ACC112 (cell line): ENCODE measurements around the gene YWHAG.
"Not testable (repeated sequence)": the region's sequence is repeated elsewhere in the genome, so short reads cannot be mapped to it uniquely, and the experiment has no call there.

Experiments used
- H2AFZ ChIP-seq: fragments of 200-600 bp; sonication (generic); one replicate; pipeline ENCODE4 v1.6.0; 2017; ENCODE audit warnings: antibody characterized with exemption, low read length; ENCODE audit not compliant: unreplicated experiment
- H3K27ac ChIP-seq: fragments of 200-600 bp; sonication (generic); 2 replicates; pipeline ENCODE4 v1.5.1; 2014; ENCODE audit warnings: low read depth, mild to moderate bottlenecking, antibody characterized with exemption, low read length, moderate library complexity
- H3K27me3 ChIP-seq: fragments of 200-600 bp; sonication (generic); 2 replicates; pipeline ENCODE4 v1.6.1; 2014; ENCODE audit warnings: mild to moderate bottlenecking, antibody characterized with exemption, low read length, moderate library complexity, mixed read lengths; ENCODE audit not compliant: insufficient read depth
- H3K36me3 ChIP-seq: fragments of 200-600 bp; sonication (generic); 2 replicates; pipeline ENCODE4 v1.6.1; 2016; ENCODE audit warnings: mild to moderate bottlenecking, antibody characterized with exemption, low read length, moderate library complexity, mixed read lengths; ENCODE audit not compliant: insufficient read depth
- H3K4me1 ChIP-seq: fragments of 200-600 bp; sonication (generic); one replicate; pipeline ENCODE4 v1.6.1; 2016; ENCODE audit warnings: low read length, mixed read lengths; ENCODE audit not compliant: insufficient read depth, unreplicated experiment, control insufficient read depth
- H3K4me3 ChIP-seq: fragments of 200-600 bp; sonication (generic); 2 replicates; pipeline ENCODE4 v1.5.1; 2014; ENCODE audit warnings: mild to moderate bottlenecking, low read depth, low read length
- H3K79me2 ChIP-seq: fragments of 200-600 bp; sonication (generic); one replicate; pipeline ENCODE4 v1.6.0; 2016; ENCODE audit warnings: low read length; ENCODE audit not compliant: control insufficient read depth, unreplicated experiment, insufficient read depth

YWHAG gene

DNA sequence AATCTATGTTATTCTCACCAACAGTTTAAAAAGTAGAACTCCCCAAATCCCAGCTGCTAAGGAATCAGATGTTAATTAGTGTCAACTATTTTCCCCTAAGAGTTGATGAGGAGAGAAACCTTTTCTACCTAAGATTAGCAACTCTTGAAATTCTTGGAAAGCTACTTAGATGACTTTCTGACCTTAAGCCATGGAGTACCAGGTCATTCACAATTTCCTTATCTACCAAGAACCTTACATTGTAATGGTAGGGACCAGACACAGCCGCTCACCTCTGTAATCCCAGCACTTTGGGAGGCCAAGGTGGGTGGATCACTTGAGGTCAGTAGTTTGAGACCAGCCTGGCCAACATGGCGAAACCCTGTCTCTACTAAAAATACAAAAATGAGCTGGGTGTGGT lies 23.4 kb downstream of the YWHAG start:
- Histone ChIP-seq H3K36me3 (peaks cover 21% of the 10 kb centered on the region), H3K79me2 (peaks cover 96% of the 10 kb centered on the region), H3K4me1 (peaks cover 23% of the 10 kb centered on the region)
- not testable (repeated sequence) for H3K4me3 ChIP-seq, H2AFZ ChIP-seq, H3K27ac ChIP-seq, H3K27me3 ChIP-seq

DNA sequence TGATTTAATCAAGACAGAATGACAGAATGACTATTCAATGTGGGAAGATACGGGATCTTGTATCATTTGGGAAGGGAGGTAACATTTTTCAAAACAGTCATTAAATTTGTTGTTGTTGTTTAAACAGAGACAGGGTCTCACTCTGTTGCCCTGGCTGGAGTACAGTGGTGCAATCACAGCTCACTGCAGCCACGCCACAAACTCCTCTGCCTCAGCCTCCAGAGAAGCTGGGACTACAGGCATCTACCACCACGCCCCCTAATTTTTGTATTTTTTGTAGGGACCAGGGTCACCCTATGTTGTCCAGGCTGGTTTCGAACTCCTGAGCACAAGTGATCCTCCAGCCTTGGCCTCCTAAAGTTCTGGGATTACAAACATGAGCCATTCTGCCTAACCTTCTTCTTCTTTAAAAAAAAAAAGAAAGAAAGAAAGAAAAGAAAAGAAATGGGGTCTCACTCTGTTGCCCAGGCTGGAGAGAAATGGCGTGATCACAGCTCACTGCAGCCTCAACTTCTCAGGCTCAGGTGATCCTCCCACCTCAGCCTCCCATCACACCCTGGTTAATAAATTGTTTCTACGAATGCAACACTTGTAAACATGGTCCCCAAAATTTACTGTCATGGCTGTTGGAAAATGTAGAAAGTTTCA lies 24.3 kb downstream of the YWHAG start:
- H3K79me2 ChIP-seq: peaks cover 96% of the 10 kb centered on the region
- H3K36me3 ChIP-seq: peaks cover 15% of the 10 kb centered on the region
- no peaks in the 10 kb centered on the region for H3K27me3 ChIP-seq
- H2AFZ ChIP-seq: no peak overlapping the region
- no peak overlapping the region for H3K4me3 ChIP-seq
- peaks cover 19% of the 10 kb centered on the region for H3K4me1 ChIP-seq
- no peak overlapping the region for H3K27ac ChIP-seq

DNA sequence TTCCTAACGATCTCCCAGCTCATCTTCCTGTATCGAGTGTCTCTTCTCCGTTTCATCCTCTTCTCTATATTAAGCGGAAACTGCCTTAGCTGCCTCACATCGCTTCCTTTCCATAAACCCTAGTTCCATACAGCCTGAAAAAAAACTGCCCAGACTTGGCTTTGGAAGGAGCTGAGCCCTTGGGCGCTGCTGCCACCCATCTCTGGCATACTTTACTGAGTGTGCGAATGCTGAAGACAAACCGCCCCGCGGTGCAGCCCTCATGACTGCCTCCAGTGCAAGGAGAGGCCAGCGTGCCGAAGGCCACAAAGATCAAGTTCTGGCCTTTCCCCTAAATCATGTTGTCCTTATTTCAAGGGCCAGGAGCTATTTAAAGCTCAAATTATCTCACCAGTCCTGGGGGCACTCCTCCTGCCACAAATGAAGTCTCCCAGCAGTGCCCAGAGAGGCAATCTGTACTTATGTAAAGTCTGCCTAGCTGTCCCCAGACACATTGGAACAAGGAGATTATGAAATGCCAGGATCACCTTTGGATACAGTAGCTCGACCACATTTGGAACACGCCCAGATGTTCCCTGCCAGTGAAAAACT lies 25.2 kb downstream of the YWHAG start:
- Histone ChIP-seq H3K27ac (no peak overlapping the region; the same call in 1 of the 2 replicates), H3K36me3 (peaks cover 15% of the 10 kb centered on the region), H3K4me1 (peaks cover 15% of the 10 kb centered on the region)

DNA sequence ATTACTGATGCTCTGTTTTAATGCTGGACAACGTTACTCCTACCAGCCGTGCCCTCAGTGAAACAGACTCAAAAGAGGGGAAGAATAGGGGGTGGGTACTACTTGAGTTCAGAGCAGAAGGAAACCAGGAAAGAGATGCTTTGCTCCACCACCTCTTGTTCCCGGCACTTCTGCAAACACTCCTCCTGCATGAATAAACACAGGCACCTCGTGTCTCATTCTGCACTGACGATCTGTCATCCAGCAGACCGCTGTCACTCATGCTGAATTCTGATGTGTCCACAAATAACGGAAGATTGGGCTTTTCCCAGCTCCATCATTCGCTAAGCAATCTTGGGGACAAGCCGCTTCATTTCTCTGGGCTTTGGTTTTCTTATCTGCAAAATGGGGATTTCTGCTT lies 26.7 kb downstream of the YWHAG start:
- Histone ChIP-seq H3K79me2 (peaks cover 96% of the 10 kb centered on the region), H3K36me3 (peaks cover 22% of the 10 kb centered on the region), H3K4me1 (peaks cover 19% of the 10 kb centered on the region), H2AFZ (no peak overlapping the region), H3K4me3 (no peak overlapping the region), H3K27me3 (no peaks in the 10 kb centered on the region), H3K27ac (no peak overlapping the region)

More for the DNA sequence above, 25.2 kb downstream of the YWHAG start:
- Histone ChIP-seq H3K79me2 (peaks cover 97% of the 10 kb centered on the region), H2AFZ (no peak overlapping the region), H3K27me3 (no peaks in the 10 kb centered on the region), H3K4me3 (no peak overlapping the region)

DNA sequence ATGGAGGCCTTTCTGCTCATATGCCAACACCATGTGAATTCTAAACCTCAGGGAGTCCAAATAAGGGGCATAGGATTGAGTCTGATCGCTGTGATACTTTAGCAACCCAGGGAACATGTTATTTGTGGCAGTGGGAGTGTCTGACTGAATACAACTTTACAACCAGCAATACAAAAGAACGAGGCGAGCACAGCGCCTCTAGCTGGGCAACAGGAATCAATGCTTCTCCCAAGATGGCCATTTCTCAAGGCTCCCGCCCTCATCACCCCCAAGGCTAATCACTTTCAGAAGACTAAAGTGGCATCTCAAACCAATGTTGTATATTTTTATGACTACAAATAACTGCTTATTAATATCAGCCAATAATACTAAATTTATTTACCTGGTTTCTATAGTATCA lies 28.1 kb downstream of the YWHAG start:
- peaks cover 94% of the 10 kb centered on the region for H3K79me2 ChIP-seq
- H3K36me3 ChIP-seq: peaks cover 21% of the 10 kb centered on the region
- H3K27ac ChIP-seq: no peak overlapping the region
- H2AFZ ChIP-seq: no peak overlapping the region
- no peaks in the 10 kb centered on the region for H3K27me3 ChIP-seq
- no peak overlapping the region for H3K4me3 ChIP-seq
- peaks cover 27% of the 10 kb centered on the region for H3K4me1 ChIP-seq

DNA sequence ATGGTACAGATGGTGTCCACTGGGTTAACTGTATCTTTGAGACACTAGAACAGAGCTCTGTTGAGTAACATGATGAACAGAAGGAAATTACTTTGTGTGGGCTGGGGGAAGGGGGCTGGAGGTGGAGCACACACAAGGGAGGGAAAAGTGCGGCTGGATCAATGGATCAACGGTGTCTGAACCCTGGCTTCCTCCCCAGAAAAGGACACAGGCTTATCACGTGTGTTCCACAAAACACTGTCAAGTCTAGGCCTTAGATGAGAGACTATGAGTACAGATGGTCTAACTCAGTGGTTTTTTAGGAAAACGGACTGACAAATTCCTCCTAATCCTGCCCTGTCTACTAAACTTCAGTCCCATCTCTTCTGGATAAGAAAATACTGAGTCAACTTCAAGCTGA lies 28.5 kb downstream of the YWHAG start:
- H3K36me3 ChIP-seq: peaks cover 23% of the 10 kb centered on the region

DNA sequence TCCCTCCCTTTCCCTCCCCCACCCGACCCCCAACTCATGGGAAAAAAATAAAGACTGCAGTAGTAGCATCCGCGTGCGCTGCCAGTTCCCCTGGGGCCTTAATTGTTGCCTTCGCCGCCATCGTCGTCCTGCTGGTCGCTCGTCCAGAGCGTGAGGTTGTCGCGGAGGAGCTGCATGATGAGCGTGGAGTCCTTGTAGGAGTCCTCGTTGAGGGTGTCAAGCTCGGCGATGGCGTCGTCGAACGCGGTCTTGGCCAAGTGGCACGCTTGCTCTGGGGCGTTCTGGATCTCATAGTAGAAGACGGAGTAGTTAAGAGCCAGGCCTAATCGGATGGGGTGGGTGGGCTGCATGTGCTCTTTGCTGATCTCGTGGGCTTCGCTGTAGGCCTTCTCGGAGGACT lies 29.3 kb downstream of the YWHAG start:
- Histone ChIP-seq H3K27ac (no peak overlapping the region), H3K36me3 (peaks cover 23% of the 10 kb centered on the region), H3K4me1 (peaks cover 27% of the 10 kb centered on the region), H2AFZ (no peak overlapping the region), H3K79me2 (peaks cover 88% of the 10 kb centered on the region), H3K4me3 (no peak overlapping the region), H3K27me3 (no peaks in the 10 kb centered on the region)

More for the DNA sequence above, 28.5 kb downstream of the YWHAG start:
- no peaks in the 10 kb centered on the region for H3K27me3 ChIP-seq
- H3K27ac ChIP-seq: no peak overlapping the region
- no peak overlapping the region for H2AFZ ChIP-seq
- no peak overlapping the region for H3K4me3 ChIP-seq
- peaks cover 92% of the 10 kb centered on the region for H3K79me2 ChIP-seq
- peaks cover 27% of the 10 kb centered on the region for H3K4me1 ChIP-seq

DNA sequence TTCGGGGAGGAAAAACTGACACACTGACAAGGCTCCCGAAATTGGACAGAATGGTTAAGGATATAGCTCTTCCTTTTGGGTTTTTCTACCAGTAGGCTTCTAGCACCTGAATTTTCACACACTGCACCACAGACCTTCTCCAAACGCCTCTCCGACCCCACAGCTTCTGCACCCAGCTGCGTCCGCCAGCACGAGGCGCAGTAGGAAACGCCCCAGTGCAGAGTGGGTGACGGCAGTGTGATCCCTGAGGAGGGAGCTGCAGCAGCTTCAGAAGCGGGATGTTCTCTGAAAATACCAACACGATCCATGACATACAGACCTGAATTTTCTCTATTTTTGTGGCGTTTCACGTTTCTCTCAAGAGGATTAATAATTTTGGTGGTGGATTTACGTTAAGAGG lies 30.4 kb downstream of the YWHAG start:
- Histone ChIP-seq H3K27me3 (no peaks in the 10 kb centered on the region), H2AFZ (no peak overlapping the region), H3K4me1 (peaks cover 19% of the 10 kb centered on the region), H3K79me2 (peaks cover 78% of the 10 kb centered on the region), H3K4me3 (no peak overlapping the region), H3K27ac (peak overlapping the region; percentile 88), H3K36me3 (peaks cover 19% of the 10 kb centered on the region)

DNA sequence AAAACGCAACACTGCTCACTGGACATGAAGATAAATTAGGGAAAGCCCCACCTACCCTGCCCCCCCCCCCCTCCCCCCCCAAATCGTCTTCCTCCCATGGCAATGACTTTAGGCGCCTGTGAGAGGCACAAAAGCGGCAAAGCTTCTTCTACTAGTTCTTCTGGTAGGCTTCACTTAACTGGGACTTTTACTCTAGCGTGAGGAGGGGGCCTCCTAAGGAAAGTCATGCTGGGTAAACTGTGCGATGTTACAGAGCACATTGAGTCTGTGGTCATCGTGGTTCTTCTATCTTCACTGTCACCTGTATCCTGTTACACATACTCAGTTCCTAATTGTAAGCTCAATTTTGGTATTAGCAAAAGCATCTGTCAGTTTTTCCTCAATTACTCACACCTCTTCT lies 31.2 kb downstream of the YWHAG start:
- Histone ChIP-seq H3K4me3 (no peak overlapping the region), H3K4me1 (peaks cover 24% of the 10 kb centered on the region), H3K27ac (peak overlapping the region; percentile 88), H3K36me3 (peaks cover 19% of the 10 kb centered on the region), H3K79me2 (peaks cover 70% of the 10 kb centered on the region), H3K27me3 (no peaks in the 10 kb centered on the region), H2AFZ (no peak overlapping the region)

DNA sequence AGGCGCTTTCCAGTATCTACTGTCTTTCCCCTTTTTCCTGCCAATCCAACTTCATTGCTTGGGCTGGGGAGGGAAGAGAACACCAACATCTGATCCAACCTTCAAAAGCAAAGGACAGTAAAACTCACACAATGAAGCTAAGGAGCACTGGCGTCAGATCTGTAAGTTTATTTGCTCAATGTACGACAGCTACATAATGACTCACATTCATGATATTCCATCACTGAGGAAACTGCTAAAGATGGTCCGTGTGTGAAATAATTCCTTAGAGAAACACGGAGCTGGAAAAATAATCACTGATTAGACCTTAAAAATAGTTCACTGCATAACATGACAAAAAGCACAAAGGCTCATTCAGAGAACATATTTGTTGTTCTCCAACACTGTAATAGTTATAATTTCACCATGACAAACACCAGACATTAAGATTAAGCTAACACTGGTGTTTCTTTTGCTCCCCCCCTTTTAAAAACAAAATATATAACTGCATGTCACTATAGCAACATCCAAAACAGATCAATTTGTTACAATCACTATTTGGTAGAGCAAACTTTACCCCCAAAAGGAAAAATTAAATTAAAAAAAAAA lies 32.1 kb downstream of the YWHAG start:
- Histone ChIP-seq H3K27ac (peak overlapping the region; percentile 88), H3K4me3 (no peak overlapping the region), H3K36me3 (peaks cover 19% of the 10 kb centered on the region), H2AFZ (no peak overlapping the region), H3K27me3 (no peaks in the 10 kb centered on the region), H3K79me2 (peaks cover 62% of the 10 kb centered on the region), H3K4me1 (peaks cover 26% of the 10 kb centered on the region)

DNA sequence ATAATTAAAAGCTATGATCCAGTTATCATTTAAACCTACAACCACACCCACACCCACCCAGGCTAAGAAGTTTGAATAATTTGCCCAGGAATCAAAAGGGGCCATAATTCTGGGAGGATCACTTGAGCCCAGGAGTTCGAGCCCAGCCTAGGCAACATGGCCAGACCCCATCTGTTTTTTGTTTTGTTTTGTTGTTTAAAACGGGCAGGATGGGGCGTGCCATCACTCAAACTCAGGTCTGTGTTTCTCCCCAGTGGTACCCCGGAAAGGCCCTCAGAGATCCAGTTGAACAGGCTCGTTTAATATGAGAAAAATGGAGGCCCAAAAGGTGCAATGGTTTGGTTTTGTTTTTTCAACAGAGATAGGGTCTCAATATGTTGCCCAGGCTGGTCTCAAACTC lies 33.0 kb downstream of the YWHAG start:
- H3K36me3 ChIP-seq: peaks cover 19% of the 10 kb centered on the region

More for the DNA sequence above, 33.0 kb downstream of the YWHAG start:
- Histone ChIP-seq H3K4me1 (peaks cover 26% of the 10 kb centered on the region), H3K27me3 (no peaks in the 10 kb centered on the region), H3K27ac (peak overlapping the region; percentile 88; the same call in 1 of the 2 replicates), H3K4me3 (no peak overlapping the region), H3K79me2 (peaks cover 52% of the 10 kb centered on the region), H2AFZ (no peak overlapping the region)
